Heart left ventricle (tissue), 13 donors: ENCODE data around the gene TRIM33.

Source experiments
- POLR2A ChIP-seq, 2 donors: fragments of 450-650 bp; IDR thresholded peaks; one replicate each; pipeline ENCODE4 v1.6.1; 2017; ENCODE audit warnings: antibody characterized with exemption in 2 of 2, mild to moderate bottlenecking in 2 of 2, moderate library complexity in 2 of 2
- TF ChIP-seq, protein P1 (sequence below), 12 donors: fragments of 200-600 bp; sonication (generic) in 4 of 12; IDR thresholded peaks; one replicate each; pipeline versions ENCODE4 v1.5.0 to v1.8.0; 2018 to 2022; ENCODE audit warnings: antibody characterized with exemption in 12 of 12, mild to moderate bottlenecking in 5 of 12
- donor health status: ischemic (EF 13 %, LVEDD 7.1; RV severe dilation, severe dysfunction).
- donor health status: DM: no; HTN: yes; CAD: no.
- donor health status: DM: no; HTN: no; CAD: no.
- donor health status: ischemic (EF 25% LVEDD 6.9; RV normal size, moderate dysfunction).
- donor health status: ischemic (EF 25% LVEDD 5.7; RV mildly dilated, moderate dysfunction).
- donor health status: ischemic (EF 35%, LVEDD 5.7; RV mildly dilated, moderate dysfunction).
- donor health status: nonischemic (EF 11% LVEDD 7.7; RV severe dilation, severe dysfunction).
- donor health status: DM: yes; HTN: yes; CAD: no.
- donor health status: PGD.
- donor health status: ischemic (EF 29% LVEDD 5.4; RV normal size, mild dysfunction).
- donor health status: nonischemic (EF 23%, LVEDD 6.1; RV moderate dilation, normal function).

DNA sequence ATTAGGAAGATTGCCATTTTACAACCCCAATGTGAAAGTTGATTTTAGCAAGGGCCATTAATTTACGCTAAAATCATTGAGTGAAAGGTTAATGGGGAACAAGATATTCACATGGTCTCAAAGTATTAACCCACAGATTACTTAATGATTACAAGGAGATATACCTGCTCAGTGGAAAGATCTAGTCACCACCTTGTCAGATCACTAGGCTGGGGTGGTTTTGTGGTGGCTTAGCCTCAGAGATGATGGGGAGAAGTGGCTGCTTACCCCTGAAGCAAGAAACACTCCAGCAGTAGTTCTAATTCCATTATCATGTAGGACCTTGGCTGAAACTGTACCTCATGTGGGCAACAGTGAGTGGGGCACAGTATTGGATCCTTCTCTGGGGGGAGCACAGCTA lies 20.1 kb upstream of the TRIM33 start:
- no peak for TF ChIP-seq POLR2A (IDR thresholded peaks at IDR 0.05)
- TF ChIP-seq, protein P1, sequence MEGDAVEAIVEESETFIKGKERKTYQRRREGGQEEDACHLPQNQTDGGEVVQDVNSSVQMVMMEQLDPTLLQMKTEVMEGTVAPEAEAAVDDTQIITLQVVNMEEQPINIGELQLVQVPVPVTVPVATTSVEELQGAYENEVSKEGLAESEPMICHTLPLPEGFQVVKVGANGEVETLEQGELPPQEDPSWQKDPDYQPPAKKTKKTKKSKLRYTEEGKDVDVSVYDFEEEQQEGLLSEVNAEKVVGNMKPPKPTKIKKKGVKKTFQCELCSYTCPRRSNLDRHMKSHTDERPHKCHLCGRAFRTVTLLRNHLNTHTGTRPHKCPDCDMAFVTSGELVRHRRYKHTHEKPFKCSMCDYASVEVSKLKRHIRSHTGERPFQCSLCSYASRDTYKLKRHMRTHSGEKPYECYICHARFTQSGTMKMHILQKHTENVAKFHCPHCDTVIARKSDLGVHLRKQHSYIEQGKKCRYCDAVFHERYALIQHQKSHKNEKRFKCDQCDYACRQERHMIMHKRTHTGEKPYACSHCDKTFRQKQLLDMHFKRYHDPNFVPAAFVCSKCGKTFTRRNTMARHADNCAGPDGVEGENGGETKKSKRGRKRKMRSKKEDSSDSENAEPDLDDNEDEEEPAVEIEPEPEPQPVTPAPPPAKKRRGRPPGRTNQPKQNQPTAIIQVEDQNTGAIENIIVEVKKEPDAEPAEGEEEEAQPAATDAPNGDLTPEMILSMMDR (IDR thresholded peaks at IDR 0.05): no peak
